GM19351 (cell line): ENCODE results near the gene ADAM10.

Source experiments
- ATAC-seq: cut with Tn5 transposase; IDR thresholded peaks from one replicate; pipeline ENCODE4 v1.9.1; 2021; ENCODE audit warnings: mild to moderate bottlenecking, moderate library complexity; ENCODE audit not compliant: unreplicated experiment

ADAM10 gene

GRCh38 chr15:58726867-58727266 lies 22.6 kb downstream of the ADAM10 start:
- peak; percentile 45 for ATAC-seq

- ATAC-seq: peak; percentile 77
Observed at GRCh38 chr15:58724466-58724865, 25.0 kb downstream of the ADAM10 start.

DNA sequence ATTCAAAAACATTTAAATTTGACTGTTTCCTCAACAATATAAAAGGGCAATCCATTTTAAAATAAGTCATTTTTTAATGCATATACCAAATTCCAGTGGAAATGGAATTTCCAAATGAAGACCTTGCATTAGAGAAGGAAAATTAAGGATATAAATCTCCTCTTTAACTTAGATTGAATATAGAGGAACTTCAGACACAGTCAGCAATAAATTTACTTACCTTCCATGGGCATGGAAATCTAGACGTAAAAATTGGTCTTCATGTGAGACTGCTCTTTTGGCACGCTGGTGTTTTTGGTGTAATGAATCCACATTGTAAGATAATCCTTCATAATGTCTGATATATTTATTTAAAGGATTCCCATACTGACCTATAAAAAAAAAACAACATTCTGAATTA lies 32.1 kb downstream of the ADAM10 start:
- ATAC-seq: no peak

DNA sequence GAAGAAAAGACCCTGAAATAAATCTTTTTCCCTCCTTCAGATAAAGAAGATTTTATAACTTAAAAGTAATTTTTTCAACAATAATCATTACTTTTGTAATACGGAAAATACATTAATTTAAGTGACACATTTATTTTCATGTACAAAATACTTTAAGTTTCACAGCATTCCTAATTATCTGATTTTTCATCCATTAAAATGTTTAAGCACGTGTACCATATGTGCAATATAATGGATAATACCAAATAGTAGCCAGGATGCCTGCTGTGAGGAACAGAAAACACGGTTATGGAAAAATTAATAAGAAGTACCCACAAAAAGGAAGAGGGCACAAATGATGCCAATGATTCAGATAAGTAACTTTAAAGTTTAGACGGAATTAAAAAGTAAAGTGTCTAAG lies 33.5 kb downstream of the ADAM10 start:
- ATAC-seq: no peak

- no peak for ATAC-seq
Observed at GRCh38 chr15:58715266-58715917, 34.1 kb downstream of the ADAM10 start.

- no peak for ATAC-seq
Observed at GRCh38 chr15:58710701-58711100, 38.8 kb downstream of the ADAM10 start.

- no peak for ATAC-seq
Observed at GRCh38 chr15:58707397-58707796, 42.1 kb downstream of the ADAM10 start.

- ATAC-seq: no peak
Observed at GRCh38 chr15:58705105-58705504, 44.4 kb downstream of the ADAM10 start.

DNA sequence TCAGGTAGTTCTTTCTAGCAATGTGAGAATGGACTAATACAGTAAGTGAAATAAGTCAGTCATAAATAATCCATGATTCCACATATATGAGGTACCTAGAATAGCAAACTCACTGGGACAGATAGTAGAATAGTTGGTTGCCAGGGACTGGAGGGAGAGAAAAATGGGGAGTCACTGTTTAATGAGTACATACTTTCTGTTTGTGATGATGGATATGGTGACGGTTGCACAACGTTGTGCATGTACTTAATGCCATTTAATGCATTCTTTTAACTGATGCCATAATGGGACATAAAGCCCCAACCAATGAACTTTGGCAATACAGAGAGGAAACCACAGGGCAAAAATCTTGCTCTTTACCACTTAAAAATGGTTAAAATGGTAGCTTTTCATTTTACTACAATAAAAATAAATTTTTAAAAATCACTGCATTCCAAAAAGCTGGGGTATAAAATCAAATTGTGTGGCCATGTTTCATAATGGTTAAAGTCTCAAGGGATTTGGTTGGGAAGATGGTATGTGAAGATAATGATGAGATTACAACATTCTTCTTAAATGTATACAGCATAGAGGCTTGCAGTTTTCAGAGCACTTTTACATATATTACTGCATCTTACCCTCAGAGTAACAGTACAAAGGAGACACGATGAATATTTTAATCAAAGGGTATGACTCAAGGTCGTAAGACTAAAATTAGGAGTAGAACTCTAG lies 45.2 kb downstream of the ADAM10 start:
- no peak for ATAC-seq

GRCh38 chr15:58703610-58704009 lies 45.9 kb downstream of the ADAM10 start:
- ATAC-seq: no peak

DNA sequence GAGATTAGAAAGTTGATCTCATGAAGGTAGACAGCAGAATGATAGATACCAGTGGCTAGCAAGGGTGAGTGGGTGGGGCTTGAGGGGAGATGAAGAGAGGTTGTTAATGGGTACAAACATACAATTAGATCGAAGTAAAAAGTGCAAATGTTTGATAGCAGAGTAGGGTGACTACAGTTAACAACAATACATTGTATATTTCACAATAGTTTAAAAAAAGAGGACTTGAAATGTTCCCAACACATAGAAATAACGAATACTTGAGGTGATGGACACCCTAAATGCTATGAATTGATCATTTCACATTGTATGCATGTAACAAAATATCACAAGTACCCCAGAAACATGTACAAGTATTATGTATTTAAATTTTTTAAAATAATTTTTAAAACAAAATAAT lies 47.3 kb downstream of the ADAM10 start:
- no peak for ATAC-seq

- ATAC-seq: no peak
Observed at GRCh38 chr15:58701376-58701775, 48.1 kb downstream of the ADAM10 start.

DNA sequence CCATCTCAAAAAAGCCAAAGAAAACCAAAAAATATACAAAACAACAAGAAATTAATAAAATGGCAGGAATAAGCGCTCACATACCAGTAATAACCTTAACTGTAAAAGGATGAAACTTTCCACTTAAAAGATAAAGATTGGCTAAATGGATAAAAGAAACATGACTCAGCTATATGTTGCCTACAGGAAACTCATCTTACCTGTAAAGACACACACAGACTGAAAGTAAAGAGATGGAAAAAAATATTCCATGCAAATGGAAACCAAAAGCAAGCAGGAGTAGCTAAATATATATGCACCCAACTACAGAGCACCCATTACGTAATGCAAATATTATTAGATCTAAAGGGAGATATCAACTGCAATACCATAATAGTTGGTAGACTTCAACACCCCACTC lies 49.7 kb downstream of the ADAM10 start:
- ATAC-seq: no peak

GRCh38 chr15:58698887-58699641 lies 50.4 kb downstream of the ADAM10 start:
- ATAC-seq: no peak

- no peak for ATAC-seq
Observed at GRCh38 chr15:58697220-58697619, 52.3 kb downstream of the ADAM10 start.

DNA sequence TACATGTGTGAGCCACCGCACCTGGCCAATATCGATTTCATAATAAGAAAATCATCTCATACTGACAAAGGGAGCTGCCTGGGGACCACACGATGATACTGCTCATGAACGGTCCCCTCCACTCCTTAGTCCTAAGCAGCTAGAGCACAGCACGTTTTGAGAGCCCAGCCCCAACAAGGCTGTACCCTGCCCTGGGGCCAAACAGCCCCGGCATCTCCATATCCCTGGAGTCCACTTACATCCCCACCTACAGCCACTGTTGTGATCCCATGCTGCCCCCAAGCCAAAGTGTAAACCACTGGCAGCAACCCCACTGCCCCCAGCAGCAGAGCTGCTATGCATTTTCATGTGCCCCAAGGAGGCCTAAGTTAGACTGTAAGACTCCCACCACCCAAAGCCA lies 52.8 kb downstream of the ADAM10 start:
- no peak for ATAC-seq

- no peak for ATAC-seq
Observed at GRCh38 chr15:58694641-58695398, 54.7 kb downstream of the ADAM10 start.

DNA sequence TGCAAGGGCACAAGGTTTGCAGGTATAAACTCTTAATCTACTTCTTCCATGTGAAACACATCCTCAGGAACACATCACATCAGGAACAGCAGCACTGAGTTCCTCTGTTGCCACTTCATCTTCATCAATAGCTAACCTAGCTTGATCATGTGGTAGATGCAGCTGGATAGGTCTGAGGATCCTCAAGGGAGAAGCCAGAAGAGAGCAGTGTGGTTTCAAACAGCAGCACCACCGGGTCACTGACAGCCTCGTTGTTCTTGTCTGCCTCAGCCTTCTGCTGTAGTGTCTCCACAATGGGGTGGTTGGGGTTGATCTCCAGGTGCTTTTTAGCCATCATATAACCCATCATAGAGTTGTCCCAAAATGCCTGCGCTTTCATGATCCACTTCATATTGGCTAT lies 58.8 kb downstream of the ADAM10 start:
- ATAC-seq: no peak

DNA sequence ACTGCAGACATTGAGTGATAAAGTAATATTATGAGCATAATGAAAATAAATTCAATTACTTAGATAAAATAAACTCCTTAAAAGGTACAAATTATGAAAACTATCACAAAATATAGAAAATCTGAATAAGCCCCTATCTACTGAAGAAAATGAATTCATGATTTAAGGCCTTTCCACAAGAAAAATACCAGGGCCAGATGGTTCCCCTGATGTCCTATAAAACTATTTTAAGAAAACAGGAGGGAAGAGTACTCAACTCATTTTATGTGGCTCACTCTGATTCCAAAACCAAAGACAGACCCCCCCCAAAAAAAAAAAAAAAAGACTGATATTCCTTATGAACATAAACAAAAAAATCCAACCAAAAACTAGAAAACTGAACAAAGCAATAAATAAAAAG lies 59.9 kb downstream of the ADAM10 start:
- ATAC-seq: no peak

DNA sequence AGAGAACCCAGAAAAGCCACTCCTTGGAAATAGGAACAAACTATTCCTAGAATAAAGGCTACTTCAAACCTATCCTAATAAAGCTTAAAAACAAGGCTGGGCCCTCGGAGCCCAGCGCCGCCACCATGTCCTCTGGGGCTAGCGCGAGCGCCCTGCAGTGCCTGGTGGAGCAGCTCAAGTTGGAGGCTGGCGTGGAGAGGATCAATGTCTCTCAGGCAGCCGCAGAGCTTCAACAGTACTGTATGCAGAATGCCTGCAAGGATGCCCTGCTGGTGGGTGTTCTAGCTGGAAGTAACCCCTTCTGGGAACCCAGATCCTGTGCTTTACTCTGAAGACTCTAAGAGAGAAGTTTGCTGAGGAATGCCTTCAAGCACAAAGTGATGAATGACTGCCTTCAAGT lies 63.2 kb downstream of the ADAM10 start:
- no peak for ATAC-seq

- no peak for ATAC-seq
Observed at GRCh38 chr15:58684751-58685150, 64.8 kb downstream of the ADAM10 start.
